WI38 (cell line): ENCODE measurements around the gene NACC2.

Source experiments
- H3K4me3 ChIP-seq: 2 replicates; pipeline ENCODE4 v1.5.1; 2011; ENCODE audit warnings: low read depth, mild to moderate bottlenecking, control low read depth, low read length
- CTCF ChIP-seq: IDR thresholded peaks from 2 replicates; pipeline ENCODE4 v1.5.1; 2012; ENCODE audit warnings: low read depth, mild to moderate bottlenecking, control low read depth, low read length

NACC2 gene

GRCh38 chr9:136133959-136134484, 38.9 kb upstream of the NACC2 start:
- no peak overlapping the region for H3K4me3 ChIP-seq
- TF ChIP-seq CTCF: no peak

GRCh38 chr9:136133191-136133958, 38.3 kb upstream of the NACC2 start:
- H3K4me3 ChIP-seq: peak overlapping the region; percentile 41

GRCh38 chr9:136132512-136133050, 37.5 kb upstream of the NACC2 start:
- no peak for TF ChIP-seq CTCF
- no peak overlapping the region for H3K4me3 ChIP-seq

More at GRCh38 chr9:136133191-136133958, 38.3 kb upstream of the NACC2 start:
- TF ChIP-seq CTCF: peak; percentile 30; the same call in 1 of the 2 replicates

- no peak for TF ChIP-seq CTCF
- H3K4me3 ChIP-seq: no peak overlapping the region
These were observed 36.8 kb upstream of the NACC2 start for GRCh38 chr9:136131629-136132511.

- H3K4me3 ChIP-seq: no peak overlapping the region
- TF ChIP-seq CTCF: no peak
These were observed 34.1 kb upstream of the NACC2 start for GRCh38 chr9:136129176-136129575.

- no peak overlapping the region for H3K4me3 ChIP-seq
- no peak for TF ChIP-seq CTCF
These were observed 33.3 kb upstream of the NACC2 start for GRCh38 chr9:136128436-136128835.

GRCh38 chr9:136127313-136127712, 32.2 kb upstream of the NACC2 start:
- no peak overlapping the region for H3K4me3 ChIP-seq
- TF ChIP-seq CTCF: no peak
